Aorta (tissue), 5 donors: ENCODE data around the gene GP1BB. TPM values are rescaled to one million over a fixed set of nuclear protein-coding genes. Genes with fewer than 3 reads are reported as not detected.

Source experiments
- ATAC-seq: fragments of 200-7000 bp; cut with Tn5 transposase; one replicate; pipeline ENCODE4 v1.9.1; 2022; ENCODE audit warnings: moderate library complexity; ENCODE audit not compliant: low FRiP score
- DNase-seq, 2 donors: peaks; one replicate each; pipeline ENCODE4 v3.0.0-alpha.2; 2020
- H3K27ac ChIP-seq, 2 donors: one replicate each; pipeline ENCODE4 v1.5.1; 2013; ENCODE audit warnings: low read length in 2 of 2, mild to moderate bottlenecking in 2 of 2, moderate library complexity in 2 of 2, control low read depth in 1 of 2, inconsistent platforms in 1 of 2, low read depth in 1 of 2
- H3K27me3 ChIP-seq, 2 donors: one replicate each; pipeline ENCODE4 v1.6.1; 2013; ENCODE audit warnings: control low read depth in 1 of 2, low read length in 1 of 2, mild to moderate bottlenecking in 1 of 2, moderate library complexity in 1 of 2; ENCODE audit not compliant: insufficient read depth in 2 of 2, control insufficient read depth in 1 of 2
- H3K36me3 ChIP-seq, 2 donors: one replicate each; pipeline ENCODE4 v1.6.1; 2013; ENCODE audit warnings: control low read depth in 1 of 2, low read length in 1 of 2, mild to moderate bottlenecking in 1 of 2; ENCODE audit not compliant: insufficient read depth in 2 of 2, control insufficient read depth in 1 of 2
- H3K4me1 ChIP-seq, 2 donors: one replicate each; pipeline ENCODE4 v1.6.1; 2013; ENCODE audit warnings: low read length in 2 of 2, control low read depth in 1 of 2, mild to moderate bottlenecking in 1 of 2, moderate library complexity in 1 of 2; ENCODE audit not compliant: insufficient read depth in 2 of 2, control insufficient read depth in 1 of 2
- H3K4me3 ChIP-seq, 2 donors: one replicate each; pipeline ENCODE4 v1.5.1; 2013; ENCODE audit warnings: low read length in 2 of 2, control low read depth in 1 of 2, mild to moderate bottlenecking in 1 of 2
- H3K9me3 ChIP-seq: one replicate; pipeline ENCODE4 v1.6.1; 2013; ENCODE audit warnings: mild to moderate bottlenecking, low read length; ENCODE audit not compliant: control insufficient read depth
- WGBS, 2 donors: extraction: QIAGEN DNeasy Blood & Tissue Kit; methylation state at CpG; one replicate each; pipeline ENCODE4 v1.1.7; 2013; 5-methylcytosine and 5-hydroxymethylcytosine counted together
- intact Hi-C, 2 donors: fragments of 100-400 bp; cut with DNase I; formaldehyde crosslinking; loops; one replicate each; pipeline versions ENCODE4 v1.14.2 to v1.15.0; 2022
- polyA plus RNA-seq, 2 donors: library from polyadenylated mRNA; stranded (reverse); fragments of 200-250 nt; gene quantifications; one replicate each; pipeline ENCODE4 v1.2.3, GENCODE V29; 2013
- total RNA-seq, 2 donors: library from RNA; stranded (reverse); fragmentation: NEBNext Ultra II Directional; extraction: Animal tissue kit (Norgen Biotek cat#: 25700); gene quantifications; one replicate each; pipeline ENCODE4 v1.2.1, GENCODE V29; 2021
- donor health status: healthy with polysubstance abuse.
- donor health status: Bipolar disorder and iron deficiency.
- donor health status: DM: no; HTN: no; CAD: no.
- donor health status: DM: no; HTN: no; CAD: no.
- donor health status: DM: yes; HTN: yes; CAD: no.

The GP1BB gene
- total and polyA plus RNA-seq, 4 donors: 3.6 to 29.7 (median 8.1) TPM; not detected in 1

DNA sequence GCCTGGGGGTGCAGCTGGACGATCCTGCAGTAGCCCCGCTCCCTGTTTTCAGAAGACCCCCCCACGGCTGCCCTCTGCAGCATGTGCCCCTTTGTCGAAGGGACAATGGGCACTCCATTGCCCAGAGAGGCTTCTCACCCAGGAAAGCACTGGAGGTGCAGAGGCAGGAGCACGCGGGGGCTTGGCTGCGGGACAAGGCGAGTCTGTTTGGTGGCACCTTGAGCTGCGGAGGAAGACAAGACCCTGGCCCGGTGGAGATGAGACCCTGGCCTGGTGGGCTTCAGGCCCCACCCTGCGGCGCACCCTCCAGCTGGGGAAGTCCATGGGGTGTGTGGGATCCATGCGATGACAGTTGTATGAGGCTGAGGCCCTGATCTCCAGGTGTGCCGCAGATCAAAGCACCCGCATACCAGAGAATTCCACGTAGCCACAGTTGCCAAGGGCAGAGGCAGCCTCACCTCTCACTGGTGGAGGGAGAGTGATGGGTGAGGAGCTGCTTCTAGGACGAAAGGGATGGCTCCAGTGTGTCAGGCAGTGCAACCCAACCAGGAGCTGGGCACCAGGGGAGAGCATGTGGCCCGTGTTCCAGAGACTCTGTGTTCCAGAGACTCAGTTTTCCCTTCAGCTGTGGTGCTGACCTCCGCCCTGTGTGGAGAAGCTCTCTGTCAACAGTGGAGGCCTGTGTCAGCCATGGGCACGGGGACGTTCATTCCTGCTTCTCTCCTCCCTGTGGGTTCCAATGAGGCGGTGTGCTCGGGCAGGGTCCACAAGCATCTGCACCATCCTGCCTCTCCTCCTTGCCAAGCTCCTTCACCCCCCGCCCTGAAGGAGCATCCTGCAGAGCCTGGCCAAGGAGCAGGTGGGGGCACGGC lies 47.2 kb downstream of the GP1BB start:
- no peaks in the 10 kb centered on the region for H3K4me1 ChIP-seq
- H3K9me3 ChIP-seq: no peaks in the 10 kb centered on the region
- WGBS, 2 donors: 83 to 88% methylated on average over 25 of the region's 25 CpGs
- no peak for ATAC-seq
- peak in 1 of 2 donors; percentile 38 for DNase-seq
- no peak overlapping the region for H3K4me3 ChIP-seq
- intact Hi-C loops: no loop called here
- no peak overlapping the region for H3K27ac ChIP-seq
- no peaks in the 10 kb centered on the region for H3K36me3 ChIP-seq
- H3K27me3 ChIP-seq: no peaks in the 10 kb centered on the region

DNA sequence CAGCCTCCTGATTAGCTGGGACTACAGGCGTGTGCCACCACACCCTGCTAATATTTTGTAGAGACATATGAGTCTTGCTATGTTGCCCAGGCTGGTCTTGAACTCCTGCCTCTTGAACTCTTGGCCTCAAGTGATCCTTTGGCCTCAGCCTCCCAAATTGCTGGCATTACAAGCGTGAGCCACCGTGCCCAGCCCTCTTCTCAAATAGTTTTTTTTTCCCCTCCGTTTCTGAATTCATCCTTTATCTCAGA lies 49.0 kb downstream of the GP1BB start:
- Histone ChIP-seq H3K9me3 (no peaks in the 10 kb centered on the region), H3K27ac (no peak overlapping the region), H3K4me1 (no peaks in the 10 kb centered on the region), H3K36me3 (no peaks in the 10 kb centered on the region), H3K4me3 (no peak overlapping the region), H3K27me3 (no peaks in the 10 kb centered on the region)
- DNase-seq: peak in 1 of 2 donors; percentile 23
- ATAC-seq: no peak
- 59 to 62% methylated on average over 4 of the region's 4 CpGs for WGBS, 2 donors
- intact Hi-C loops: no loop called here

DNA sequence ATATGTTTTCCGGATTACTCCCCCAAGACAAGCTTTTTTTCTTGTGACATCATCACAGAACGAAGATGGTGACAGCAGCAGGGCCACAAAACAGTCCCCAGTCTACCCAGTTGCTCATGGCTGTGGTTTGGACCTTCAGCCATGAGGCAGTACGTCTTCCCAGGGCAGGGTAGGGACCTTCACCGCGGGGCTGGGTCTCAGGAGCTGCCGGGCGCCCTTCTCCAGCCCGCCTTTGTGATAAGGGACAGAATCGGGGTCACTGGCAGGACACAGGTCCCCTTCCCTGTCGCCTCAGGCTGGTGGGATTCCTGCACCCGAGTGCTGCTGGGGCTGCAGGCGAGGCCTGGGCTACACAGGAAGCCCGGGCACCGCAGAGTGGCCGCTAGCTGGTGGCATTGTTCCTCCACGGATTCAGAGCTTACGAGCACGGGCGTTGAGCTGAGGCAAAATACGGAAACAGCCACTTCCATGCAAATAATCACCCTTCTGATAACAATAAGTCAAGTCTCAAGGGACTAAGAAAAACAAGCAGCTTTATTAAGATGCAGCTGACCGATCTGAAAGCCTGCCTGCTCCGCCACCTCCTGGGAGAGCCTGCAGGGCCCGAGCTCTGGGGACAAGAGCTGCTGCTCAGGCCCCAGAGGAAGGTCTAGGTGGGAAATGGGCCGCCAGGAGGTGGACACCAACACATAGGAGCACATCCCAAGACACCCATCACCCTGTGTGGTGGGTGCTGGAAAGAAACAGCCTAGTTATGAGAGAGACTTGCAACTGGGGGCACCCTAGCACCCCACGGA lies 49.5 kb downstream of the GP1BB start:
- DNase-seq (peak in 1 of 2 donors; percentile 72), ATAC-seq (no peak)
- 75 to 76% methylated on average over 25 of the region's 25 CpGs for WGBS, 2 donors
- Histone ChIP-seq H3K4me3 (no peak overlapping the region), H3K36me3 (no peaks in the 10 kb centered on the region), H3K27ac (no peak overlapping the region), H3K4me1 (no peaks in the 10 kb centered on the region), H3K9me3 (no peaks in the 10 kb centered on the region), H3K27me3 (no peaks in the 10 kb centered on the region)
- intact Hi-C loops: no loop called here

DNA sequence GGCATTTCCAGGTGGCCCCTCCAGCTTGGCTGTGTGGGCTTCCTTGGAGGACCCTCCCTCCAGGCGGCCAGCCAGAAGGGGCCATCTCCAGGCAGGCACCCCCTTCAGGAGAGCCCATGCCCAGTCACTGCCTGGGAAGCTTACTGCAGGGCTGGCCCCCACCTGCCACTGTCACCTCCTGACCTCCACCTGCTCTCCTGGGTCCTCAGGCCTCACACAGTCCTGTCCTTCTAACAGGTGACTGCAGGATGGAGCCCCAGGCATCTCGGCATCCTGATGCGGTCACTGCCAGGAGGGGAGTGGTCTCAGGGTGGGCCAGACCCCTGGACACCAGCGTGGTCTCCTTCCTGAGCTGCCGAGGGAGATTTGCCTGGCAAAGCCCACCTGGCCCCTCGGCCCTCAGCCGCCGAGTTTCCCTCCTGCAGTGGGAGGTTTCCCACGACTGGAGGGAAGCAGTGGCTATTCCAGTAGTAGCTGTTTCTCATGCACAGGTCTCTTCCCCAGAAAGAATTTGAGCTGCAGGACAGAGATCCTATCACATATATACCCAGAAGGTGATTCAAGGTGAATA lies 50.2 kb downstream of the GP1BB start:
- no peak overlapping the region for H3K27ac ChIP-seq
- 73 to 83% methylated on average over 9 of the region's 9 CpGs for WGBS, 2 donors

More for the DNA sequence above, 50.2 kb downstream of the GP1BB start:
- Histone ChIP-seq H3K4me1 (no peaks in the 10 kb centered on the region), H3K4me3 (no peak overlapping the region), H3K9me3 (no peaks in the 10 kb centered on the region), H3K36me3 (no peaks in the 10 kb centered on the region), H3K27me3 (no peaks in the 10 kb centered on the region)
- DNase-seq (peak in 1 of 2 donors; percentile 43), ATAC-seq (no peak)
- intact Hi-C loops: no loop called here

Other genes starting within 250 kb of the GP1BB start
- gene UFD1, start 244.3 kb upstream of the GP1BB start, total RNA-seq: 10 to 100 TPM; 43.4 to 46.0 TPM
- gene UFD1, start 244.3 kb upstream of the GP1BB start, polyA plus RNA-seq: 100 to 1,000 TPM in 1 of 2 donors, 10 to 100 TPM in 1; 80.3 to 110 TPM
- gene CDC45, start 243.6 kb upstream of the GP1BB start, total RNA-seq: 1 to 10 TPM in 1 of 2 donors, under 1 TPM in 1; 0.68 to 1.0 TPM
- gene CDC45, start 243.6 kb upstream of the GP1BB start, polyA plus RNA-seq: 1 to 10 TPM in 1 of 2 donors, under 1 TPM in 1; 0.63 to 1.3 TPM
- 10 to 100 TPM; 43.7 to 69.2 TPM for gene CLDN5, start 199.1 kb upstream of the GP1BB start, total RNA-seq
- 1 to 10 TPM; 4.0 to 4.5 TPM for gene CLDN5, start 199.1 kb upstream of the GP1BB start, polyA plus RNA-seq
- 10 to 100 TPM; 32.5 to 41.5 TPM for gene SEPTIN5, start 9.0 kb upstream of the GP1BB start, total RNA-seq
- 10 to 100 TPM; 26.9 to 63.3 TPM for gene SEPTIN5, start 9.0 kb upstream of the GP1BB start, polyA plus RNA-seq
- gene TBX1, start 37.2 kb downstream of the GP1BB start, total RNA-seq: 1 to 10 TPM; 2.3 to 5.6 TPM
- 1 to 10 TPM; 1.1 to 7.8 TPM for gene TBX1, start 37.2 kb downstream of the GP1BB start, polyA plus RNA-seq
- gene GNB1L, start 131.3 kb downstream of the GP1BB start, total RNA-seq: 1 to 10 TPM; 4.7 to 5.0 TPM
- 10 to 100 TPM in 1 of 2 donors, 1 to 10 TPM in 1; 4.3 to 12.6 TPM for gene GNB1L, start 131.3 kb downstream of the GP1BB start, polyA plus RNA-seq
- 10 to 100 TPM in 1 of 2 donors, 1 to 10 TPM in 1; 7.7 to 16.6 TPM for gene RTL10, start 131.3 kb downstream of the GP1BB start, total RNA-seq
- 1 to 10 TPM; 5.5 to 8.0 TPM for gene RTL10, start 131.3 kb downstream of the GP1BB start, polyA plus RNA-seq
- gene COMT, start 218.2 kb downstream of the GP1BB start, total RNA-seq: 100 to 1,000 TPM; 101 to 111 TPM
- 100 to 1,000 TPM in 1 of 2 donors, 10 to 100 TPM in 1; 96.7 to 176 TPM for gene COMT, start 218.2 kb downstream of the GP1BB start, polyA plus RNA-seq
- gene TXNRD2, start 218.3 kb downstream of the GP1BB start, total RNA-seq: 10 to 100 TPM; 21.0 to 29.5 TPM
- gene TXNRD2, start 218.3 kb downstream of the GP1BB start, polyA plus RNA-seq: 10 to 100 TPM; 13.3 to 59.0 TPM